Keratinocyte (primary cell): ENCODE measurements around the gene PTEN. TPM values are rescaled to one million over a fixed set of nuclear protein-coding genes. Genes with fewer than 3 reads are reported as not detected.

ENCODE experiments used
- DNase-seq: peaks from one replicate; pipeline ENCODE4 v3.0.0-alpha.2; 2011; ENCODE audit warnings: low read depth, missing footprints, low spot score
- FAIRE-seq: peaks from 2 replicates; lab custom pipeline; 2011; peaks lifted over from hg19 to GRCh38; lab: Jason Lieb, UNC
- H2AFZ ChIP-seq: 2 replicates; pipeline ENCODE4 v1.6.0; 2012; ENCODE audit warnings: low read length, control low read depth, inconsistent platforms; ENCODE audit not compliant: control insufficient read depth
- H3K27ac ChIP-seq: 2 replicates; pipeline ENCODE4 v1.5.1; 2011; ENCODE audit warnings: low read length; ENCODE audit not compliant: control insufficient read depth, insufficient read depth
- H3K27me3 ChIP-seq: 3 replicates; pipeline ENCODE4 v1.6.0; 2011; ENCODE audit warnings: low read length; ENCODE audit not compliant: control insufficient read depth, insufficient read depth; ENCODE audit errors: extremely low read depth
- H3K36me3 ChIP-seq, 2 experiments: 2 replicates in 1 of 2; 3 replicates in 1 of 2; pipeline ENCODE4 v1.5.1; 2011; ENCODE audit warnings: low read length in 2 of 2, mild to moderate bottlenecking in 1 of 2; ENCODE audit not compliant: control insufficient read depth in 2 of 2, insufficient read depth in 2 of 2; ENCODE audit errors: extremely low read depth in 1 of 2
- H3K4me1 ChIP-seq: 3 replicates; pipeline ENCODE4 v1.5.1; 2011; ENCODE audit warnings: low read length; ENCODE audit not compliant: control insufficient read depth, insufficient read depth; ENCODE audit errors: extremely low read depth
- H3K4me2 ChIP-seq: 3 replicates; pipeline ENCODE4 v1.6.0; 2011; ENCODE audit warnings: low read depth, low read length; ENCODE audit not compliant: control insufficient read depth, insufficient read depth; ENCODE audit errors: extremely low read depth
- H3K4me3 ChIP-seq, 3 experiments: fragments of 200-600 bp in 1 of 3; sonication (generic) in 1 of 3; 2 replicates in 2 of 3; 3 replicates in 1 of 3; pipeline ENCODE4 v1.5.1; 2011 to 2016; ENCODE audit warnings: low read length in 3 of 3, mild to moderate bottlenecking in 3 of 3, control low read depth in 2 of 3, inconsistent platforms in 1 of 3, low read depth in 1 of 3, mixed read lengths in 1 of 3, mixed run types in 1 of 3, moderate library complexity in 1 of 3; ENCODE audit not compliant: control insufficient read depth in 2 of 3, insufficient read depth in 2 of 3; ENCODE audit errors: extremely low read depth in 1 of 3
- H3K79me2 ChIP-seq: 2 replicates; pipeline ENCODE4 v1.6.0; 2012; ENCODE audit warnings: low read length; ENCODE audit not compliant: control insufficient read depth, insufficient read depth
- H3K9ac ChIP-seq: 3 replicates; pipeline ENCODE4 v1.6.0; 2011; ENCODE audit warnings: low read length; ENCODE audit not compliant: control insufficient read depth, insufficient read depth; ENCODE audit errors: extremely low read depth
- H3K9me1 ChIP-seq: 3 replicates; pipeline ENCODE4 v1.6.0; 2011; ENCODE audit warnings: low read length; ENCODE audit not compliant: control insufficient read depth, insufficient read depth; ENCODE audit errors: extremely low read depth
- H3K9me3 ChIP-seq: 2 replicates; pipeline ENCODE4 v1.5.1; 2012; ENCODE audit warnings: low read depth, low read length; ENCODE audit not compliant: control insufficient read depth
- H4K20me1 ChIP-seq: 3 replicates; pipeline ENCODE4 v1.6.0; 2011; ENCODE audit warnings: low read length; ENCODE audit not compliant: control insufficient read depth, insufficient read depth; ENCODE audit errors: extremely low read depth
- CTCF ChIP-seq, 3 experiments: IDR thresholded peaks in 1 of 3; conservative IDR thresholded peaks in 1 of 3; optimal IDR thresholded peaks in 1 of 3; 2 replicates in 2 of 3; 3 replicates in 1 of 3; pipeline versions ENCODE3 to v1.5.1; 2011; ENCODE audit warnings: low read length in 3 of 3, mild to moderate bottlenecking in 3 of 3, moderate library complexity in 2 of 3, control low read depth in 1 of 3, inconsistent platforms in 1 of 3; ENCODE audit not compliant: insufficient read depth in 2 of 3; ENCODE audit errors: extremely low read depth in 1 of 3
- EZH2 ChIP-seq: IDR thresholded peaks from one replicate; pipeline ENCODE4 v1.6.1; 2012; ENCODE audit warnings: inconsistent platforms, mild to moderate bottlenecking, low read length, moderate library complexity
- dilution Hi-C: fragments of 300-500 bp; cut with MboI; formaldehyde crosslinking; loops from one replicate; pipeline ENCODE4 v1.7.0; 2020; ENCODE audit warnings: low sequenced_read_pairs; ENCODE audit not compliant: extremely low pct_ligation_motif_present
- polyA plus RNA-seq, 5 experiments: library from polyadenylated mRNA; depleted of rRNA in 3 of 5; stranded (reverse) in 3 of 5; stranded (forward) in 1 of 5; unstranded in 1 of 5; fragments of >200 nt; gene quantifications; 1 replicate in 1 of 5; 2 replicates in 3 of 5; 3 replicates in 1 of 5; pipeline versions ENCODE4 v1.2.1 to v1.2.3, GENCODE V29; 2011 to 2012; ENCODE audit warnings: missing spikeins in 2 of 5, low read depth in 1 of 5, low replicate concordance in 1 of 5

PTEN gene
- polyA plus RNA-seq, 1 donor (not counting 4 experiments of a cell fraction or from before 2014, with no cell fraction given): 39.4 TPM

DNA sequence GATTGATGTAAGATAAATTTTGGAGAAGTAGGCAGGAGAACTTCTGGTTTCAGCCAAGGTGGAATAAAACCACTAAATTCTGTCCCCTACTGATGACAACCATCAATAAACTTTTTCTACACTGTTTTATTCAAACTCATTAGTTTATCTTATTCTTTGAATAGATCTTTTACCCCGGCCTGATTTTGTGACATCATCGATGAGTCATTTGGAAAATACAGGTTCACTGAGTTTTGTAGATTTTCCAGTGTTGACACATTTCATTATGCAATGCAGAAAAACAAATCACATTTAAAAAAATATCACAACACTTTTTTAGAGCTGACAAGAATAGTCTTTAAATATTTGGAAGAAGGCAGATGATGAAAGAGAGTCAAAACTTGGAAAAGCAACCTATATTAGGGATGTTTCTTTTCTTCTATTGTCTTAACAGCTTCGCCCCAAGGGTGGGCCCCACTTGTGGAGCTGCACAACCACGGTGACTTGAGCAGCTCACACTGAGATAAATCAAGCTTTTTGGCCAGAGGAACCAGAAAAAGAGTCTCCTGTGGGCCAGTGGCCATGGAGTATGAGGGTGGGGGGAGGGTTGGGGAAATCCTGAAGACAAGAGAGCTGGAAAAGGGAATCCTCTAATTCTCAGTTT lies 112.8 kb downstream of the PTEN start:
- dilution Hi-C loops: no loop called here
- no peaks in the 10 kb centered on the region for H3K27me3 ChIP-seq
- DNase-seq (no peak), FAIRE-seq (no peak)
- H3K79me2 ChIP-seq: no peaks in the 10 kb centered on the region
- no peak overlapping the region for H3K4me3 ChIP-seq
- no peak overlapping the region for H3K4me2 ChIP-seq
- H3K9me1 ChIP-seq: no peaks in the 10 kb centered on the region
- no peak overlapping the region for H3K9ac ChIP-seq
- TF ChIP-seq EZH2: no peak
- TF ChIP-seq CTCF (optimal IDR thresholded peaks at IDR 0.05 in 1 of 3, IDR thresholded peaks at IDR 0.05 in 1 of 3, conservative IDR thresholded peaks at IDR 0.05 in 1 of 3; ENCODE audit: extremely low read depth in 1 of 3, insufficient read depth in 2 of 3, low read length in 3 of 3): no peak
- H2AFZ ChIP-seq: no peak overlapping the region
- peaks cover 5% of the 10 kb centered on the region for H3K4me1 ChIP-seq
- no peaks in the 10 kb centered on the region for H3K9me3 ChIP-seq
- no peaks in the 10 kb centered on the region for H3K36me3 ChIP-seq
- no peak overlapping the region for H3K27ac ChIP-seq
- H4K20me1 ChIP-seq: no peaks in the 10 kb centered on the region

GRCh38 chr10:87978166-87978565 lies 114.7 kb downstream of the PTEN start:
- Histone ChIP-seq H3K36me3 (no peaks in the 10 kb centered on the region), H3K4me2 (no peak overlapping the region), H3K4me1 (peaks cover 5% of the 10 kb centered on the region), H2AFZ (no peak overlapping the region), H3K9me3 (no peaks in the 10 kb centered on the region), H3K79me2 (no peaks in the 10 kb centered on the region), H3K4me3 (no peak overlapping the region), H4K20me1 (no peaks in the 10 kb centered on the region), H3K9me1 (no peaks in the 10 kb centered on the region), H3K9ac (no peak overlapping the region), H3K27ac (no peak overlapping the region), H3K27me3 (no peaks in the 10 kb centered on the region)
- DNase-seq: no peak
- no peak for FAIRE-seq
- dilution Hi-C loops: no loop called here
- no peak for TF ChIP-seq EZH2
- TF ChIP-seq CTCF (optimal IDR thresholded peaks at IDR 0.05 in 1 of 3, IDR thresholded peaks at IDR 0.05 in 1 of 3, conservative IDR thresholded peaks at IDR 0.05 in 1 of 3; ENCODE audit: extremely low read depth in 1 of 3, insufficient read depth in 2 of 3, low read length in 3 of 3): no peak
